GM21367 (cell line): Measurements from ENCODE around the gene PCDHA2.
"Not testable (repeated sequence)": the region's sequence is repeated elsewhere in the genome, so short reads cannot be mapped to it uniquely, and the experiment has no call there.

Source experiments
- ATAC-seq: cut with Tn5 transposase; IDR thresholded peaks from one replicate; pipeline ENCODE4 v1.9.1; 2021; ENCODE audit not compliant: unreplicated experiment

PCDHA2 gene

GRCh38 chr5:140794595-140795258, at the start of gene PCDHA2:
Gene PCDHA2 (plus strand): TSS chr5:140794852.
- ATAC-seq, result no peak

- no peak for ATAC-seq
Measured at GRCh38 chr5:140753561-140753960, 41.1 kb upstream of the PCDHA2 start.

DNA sequence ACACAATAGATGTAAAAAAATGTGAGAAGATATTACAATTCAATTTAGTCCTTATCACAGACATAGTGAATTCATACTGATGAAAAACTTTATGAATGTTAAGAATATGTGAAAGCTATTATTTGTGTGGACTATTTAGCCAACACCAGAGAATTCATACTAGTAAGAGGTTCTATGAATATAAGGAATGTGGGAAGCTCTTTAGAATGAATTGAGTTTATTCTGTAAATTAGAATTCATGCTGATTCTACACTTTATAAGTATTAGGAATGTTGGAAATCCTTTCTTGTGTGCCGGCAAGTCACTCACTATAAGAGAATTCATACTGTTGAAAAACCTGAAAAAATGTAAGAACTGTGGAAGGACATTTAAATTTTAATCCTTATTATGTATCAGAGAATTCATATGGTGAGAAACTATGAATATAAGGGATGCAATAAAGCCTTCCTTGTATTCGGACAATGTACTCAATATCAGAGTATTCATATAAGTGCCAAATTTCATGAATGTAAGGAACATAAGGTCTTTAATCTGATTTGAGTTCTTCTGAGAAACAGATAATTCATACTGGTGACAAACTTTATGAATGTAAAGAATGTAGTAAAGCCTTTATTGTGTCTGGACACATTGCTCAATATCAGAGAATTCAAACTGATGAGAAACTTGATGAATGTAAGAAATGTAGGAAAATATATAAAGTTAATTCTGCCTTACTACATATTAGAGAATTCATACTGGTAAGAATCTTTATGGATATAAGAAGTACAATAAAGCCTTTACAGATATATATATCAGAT, 30.3 kb upstream of the PCDHA2 start:
- no peak for ATAC-seq

DNA sequence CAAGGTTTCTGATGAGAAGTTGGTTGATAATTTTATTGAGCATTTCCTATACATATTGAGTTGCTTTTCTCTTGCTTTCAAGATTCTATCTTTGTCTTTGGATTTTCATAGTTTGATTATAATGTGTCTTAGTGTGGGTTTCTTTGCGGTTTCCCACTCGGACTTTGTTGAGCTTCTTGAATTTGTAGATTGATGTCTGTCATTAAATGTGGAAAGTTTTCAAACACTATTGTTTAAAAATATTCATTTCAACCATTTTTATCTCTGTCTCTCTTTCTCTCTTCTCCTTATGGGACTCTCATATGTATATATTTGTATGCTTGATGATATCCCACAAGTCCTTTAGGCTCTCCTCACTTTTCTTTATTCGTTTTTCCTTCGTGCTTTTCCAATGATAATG, 27.2 kb upstream of the PCDHA2 start:
- ATAC-seq, result no peak

DNA sequence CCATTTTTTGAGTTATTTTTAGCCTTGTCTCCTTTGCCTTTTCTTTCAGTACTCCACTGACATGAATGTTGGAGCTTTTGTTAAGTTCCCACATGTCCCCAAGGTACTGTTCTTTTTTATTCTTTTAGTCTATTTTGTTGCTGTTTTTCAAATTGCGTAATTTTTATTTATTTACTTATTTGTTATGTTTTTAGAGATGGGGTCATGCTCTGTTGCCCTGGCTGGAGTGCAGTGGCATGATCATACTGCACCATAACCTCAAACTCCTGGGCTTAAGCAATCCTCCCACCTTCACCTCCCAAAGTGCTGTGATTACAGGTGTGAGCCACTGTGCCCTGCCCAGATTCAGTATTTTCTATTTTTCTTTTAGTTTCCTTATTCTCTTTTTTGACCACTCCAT, 14.1 kb upstream of the PCDHA2 start:
- no peak for ATAC-seq

DNA sequence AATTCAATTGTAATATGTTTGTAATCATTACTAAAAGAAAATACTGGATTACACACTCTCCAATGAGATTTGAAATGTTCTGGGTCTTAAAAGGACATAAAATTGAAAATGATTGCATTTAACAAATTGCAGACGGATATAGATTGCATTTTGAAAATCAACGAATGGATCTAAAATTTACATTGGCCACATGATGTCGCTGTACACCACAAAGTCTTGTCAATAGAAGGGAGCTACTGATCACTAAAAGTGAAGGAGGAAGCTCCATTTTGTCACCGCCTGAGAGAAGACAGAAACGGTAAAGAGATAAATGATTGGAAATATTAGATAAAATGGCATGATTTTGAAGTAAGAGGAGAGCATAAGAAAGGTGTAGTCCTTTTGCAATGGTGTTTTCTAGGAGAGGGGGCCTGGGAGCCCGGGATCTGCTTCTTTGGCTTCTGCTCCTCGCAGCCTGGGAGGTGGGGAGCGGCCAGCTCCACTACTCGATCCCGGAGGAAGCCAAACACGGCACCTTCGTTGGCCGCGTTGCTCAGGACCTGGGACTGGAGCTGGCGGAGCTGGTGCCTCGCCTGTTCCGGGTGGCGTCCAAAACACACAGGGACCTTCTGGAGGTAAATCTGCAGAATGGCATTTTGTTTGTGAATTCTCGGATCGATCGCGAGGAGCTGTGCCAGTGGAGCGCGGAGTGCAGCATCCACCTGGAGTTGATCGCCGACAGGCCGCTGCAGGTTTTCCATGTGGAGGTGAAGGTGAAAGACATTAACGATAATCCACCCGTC, 8.6 kb upstream of the PCDHA2 start, which contains the start of gene PCDHA1:
Gene PCDHA1, plus strand, starts transcription at position 236 of the 782 bp plus-strand sequence.
- ATAC-seq, result no peak

- not testable (repeated sequence) for ATAC-seq
Measured at GRCh38 chr5:140787422-140787821, 7.2 kb upstream of the PCDHA2 start.

GRCh38 chr5:140787849-140788504, 6.7 kb upstream of the PCDHA2 start:
- ATAC-seq, result not testable (repeated sequence)

GRCh38 chr5:140791089-140791488, 3.6 kb upstream of the PCDHA2 start:
- no peak for ATAC-seq

DNA sequence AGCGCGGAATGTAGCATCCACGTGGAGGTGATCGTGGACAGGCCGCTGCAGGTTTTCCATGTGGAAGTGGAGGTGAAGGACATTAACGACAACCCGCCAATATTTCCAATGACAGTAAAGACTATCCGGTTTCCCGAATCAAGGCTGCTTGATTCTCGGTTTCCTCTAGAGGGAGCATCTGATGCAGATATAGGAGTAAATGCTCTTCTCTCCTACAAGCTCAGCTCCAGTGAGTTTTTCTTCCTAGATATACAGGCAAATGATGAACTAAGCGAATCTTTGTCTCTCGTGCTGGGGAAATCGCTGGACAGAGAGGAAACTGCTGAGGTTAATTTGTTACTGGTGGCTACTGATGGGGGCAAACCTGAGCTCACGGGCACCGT, 598 bp downstream of the PCDHA2 start:
- no peak for ATAC-seq

GRCh38 chr5:140796072-140796717, 1.5 kb downstream of the PCDHA2 start:
- not testable (repeated sequence) for ATAC-seq

DNA sequence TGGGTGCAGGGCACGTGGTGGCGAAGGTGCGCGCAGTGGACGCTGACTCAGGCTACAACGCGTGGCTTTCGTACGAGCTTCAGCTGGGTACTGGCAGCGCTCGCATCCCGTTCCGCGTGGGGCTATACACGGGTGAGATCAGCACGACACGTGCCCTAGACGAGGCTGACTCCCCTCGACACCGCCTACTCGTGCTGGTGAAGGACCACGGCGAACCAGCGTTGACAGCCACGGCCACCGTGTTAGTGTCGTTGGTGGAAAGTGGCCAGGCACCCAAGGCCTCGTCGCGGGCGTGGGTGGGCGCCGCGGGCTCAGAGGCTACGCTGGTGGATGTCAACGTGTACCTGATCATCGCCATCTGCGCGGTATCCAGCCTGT, 2.1 kb downstream of the PCDHA2 start:
- no peak for ATAC-seq

DNA sequence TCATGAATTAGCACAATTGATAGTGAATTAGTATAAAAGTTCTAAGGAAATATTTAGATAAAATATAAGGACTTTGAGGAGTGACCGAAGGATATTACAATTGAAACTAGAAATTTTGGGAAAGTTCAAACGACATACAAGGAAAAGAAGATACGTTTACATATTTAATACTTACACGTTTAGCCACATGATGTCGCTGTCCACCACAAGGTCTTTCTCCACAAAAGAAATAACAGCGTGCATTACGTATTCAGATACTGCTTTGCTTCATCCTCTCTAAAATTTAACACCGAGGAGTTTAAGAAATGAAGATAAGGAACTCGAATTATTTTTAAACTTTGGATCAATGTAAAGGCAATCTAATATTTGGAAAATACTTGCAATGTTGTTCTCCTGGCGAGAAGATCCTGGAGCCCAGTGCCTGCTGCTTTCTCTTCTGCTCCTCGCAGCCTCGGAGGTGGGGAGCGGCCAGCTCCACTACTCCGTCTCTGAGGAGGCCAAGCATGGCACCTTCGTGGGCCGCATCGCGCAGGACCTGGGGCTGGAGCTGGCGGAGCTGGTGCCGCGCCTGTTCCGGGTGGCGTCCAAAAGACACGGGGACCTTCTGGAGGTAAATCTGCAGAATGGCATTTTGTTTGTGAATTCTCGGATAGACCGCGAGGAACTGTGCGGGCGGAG, 6.3 kb downstream of the PCDHA2 start, which contains the start of gene PCDHA3:
Gene PCDHA3, plus strand, starts transcription at position 242 of the 678 bp plus-strand sequence.
- ATAC-seq, result no peak

- ATAC-seq, result no peak
Measured at GRCh38 chr5:140801494-140801841, 6.8 kb downstream of the PCDHA2 start.

DNA sequence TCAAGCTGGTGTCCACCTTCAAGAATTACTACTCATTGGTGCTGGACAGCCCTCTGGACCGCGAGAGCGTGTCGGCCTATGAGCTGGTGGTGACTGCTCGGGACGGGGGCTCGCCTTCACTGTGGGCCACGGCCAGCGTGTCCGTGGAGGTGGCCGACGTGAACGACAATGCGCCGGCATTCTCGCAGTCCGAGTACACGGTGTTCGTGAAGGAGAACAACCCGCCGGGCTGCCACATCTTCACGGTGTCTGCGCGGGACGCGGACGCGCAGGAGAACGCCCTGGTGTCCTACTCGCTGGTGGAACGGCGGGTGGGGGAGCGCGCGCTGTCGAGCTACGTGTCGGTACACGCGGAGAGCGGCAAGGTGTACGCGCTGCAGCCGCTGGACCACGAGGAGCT, 7.7 kb downstream of the PCDHA2 start:
- ATAC-seq, result not testable (repeated sequence)

GRCh38 chr5:140802781-140803271, 8.2 kb downstream of the PCDHA2 start:
- no peak for ATAC-seq

- ATAC-seq, result no peak
Measured at GRCh38 chr5:140806834-140807775, 12.5 kb downstream of the PCDHA2 start, which contains the start of gene PCDHA4. Gene PCDHA4 (plus strand): TSS chr5:140807068.

GRCh38 chr5:140808241-140808888, 13.7 kb downstream of the PCDHA2 start:
- not testable (repeated sequence) for ATAC-seq
